H9 (cell line): ENCODE results near the gene KDM4C. TPM values are rescaled to one million over a fixed set of nuclear protein-coding genes. Genes with fewer than 3 reads are reported as not detected.

Experiments used
- DNase-seq: peaks from one replicate; pipeline ENCODE4 v3.0.0-alpha.2; 2017
- H2AFZ ChIP-seq: one replicate; pipeline ENCODE4 v1.6.1; 2013; ENCODE audit warnings: mild to moderate bottlenecking, low read length, control low read depth, moderate library complexity
- H2AK5ac ChIP-seq: 2 replicates; pipeline ENCODE4 v1.6.1; 2013; ENCODE audit warnings: low read length, control low read depth, mixed read lengths; ENCODE audit not compliant: insufficient read length
- H2BK120ac ChIP-seq: one replicate; pipeline ENCODE4 v1.6.1; 2013; ENCODE audit warnings: low read depth, mild to moderate bottlenecking, low read length, control low read depth, inconsistent platforms; ENCODE audit not compliant: poor library complexity, severe bottlenecking
- H2BK12ac ChIP-seq: 2 replicates; pipeline ENCODE4 v1.6.1; 2013; ENCODE audit warnings: low read length, control low read depth, mixed read lengths, low read depth; ENCODE audit not compliant: insufficient read length
- H2BK15ac ChIP-seq: 2 replicates; pipeline ENCODE4 v1.6.1; 2013; ENCODE audit warnings: low read depth, low read length, control low read depth
- H2BK20ac ChIP-seq: one replicate; pipeline ENCODE4 v1.6.1; 2013; ENCODE audit warnings: low read depth, mild to moderate bottlenecking, low read length, control low read depth, inconsistent platforms; ENCODE audit not compliant: poor library complexity, severe bottlenecking
- H2BK5ac ChIP-seq: 2 replicates; pipeline ENCODE4 v1.6.1; 2013; ENCODE audit warnings: low read length, control low read depth, mixed read lengths; ENCODE audit not compliant: insufficient read length
- H3K14ac ChIP-seq: 2 replicates; pipeline ENCODE4 v1.6.1; 2013; ENCODE audit warnings: low read length, control low read depth; ENCODE audit not compliant: insufficient read depth
- H3K18ac ChIP-seq: 2 replicates; pipeline ENCODE4 v1.6.1; 2013; ENCODE audit warnings: low read depth, mild to moderate bottlenecking, mixed read lengths, low read length, control low read depth; ENCODE audit not compliant: insufficient read length
- H3K23ac ChIP-seq: 2 replicates; pipeline ENCODE4 v1.6.1; 2013; ENCODE audit warnings: low read length, control low read depth, mixed read lengths, low read depth; ENCODE audit not compliant: insufficient read length
- H3K23me2 ChIP-seq: 2 replicates; pipeline ENCODE4 v1.6.1; 2013; ENCODE audit warnings: low read depth, mild to moderate bottlenecking, mixed read lengths, low read length, control low read depth; ENCODE audit not compliant: insufficient read length, poor library complexity, severe bottlenecking
- H3K27ac ChIP-seq: 2 replicates; pipeline ENCODE4 v1.5.1; 2013; ENCODE audit warnings: low read length, control low read depth, mixed read lengths, low read depth; ENCODE audit not compliant: insufficient read length
- H3K27me3 ChIP-seq: 2 replicates; pipeline ENCODE4 v1.6.1; 2013; ENCODE audit warnings: low read length, control low read depth, inconsistent platforms; ENCODE audit not compliant: insufficient read depth
- H3K4ac ChIP-seq: 2 replicates; pipeline ENCODE4 v1.6.1; 2013; ENCODE audit warnings: low read depth, mild to moderate bottlenecking, control low read depth, inconsistent platforms, low read length, moderate library complexity
- H3K4me1 ChIP-seq: 2 replicates; pipeline ENCODE4 v1.6.1; 2013; ENCODE audit warnings: low read length, control low read depth, inconsistent platforms; ENCODE audit not compliant: insufficient read depth
- H3K4me2 ChIP-seq: 2 replicates; pipeline ENCODE4 v1.6.1; 2013; ENCODE audit warnings: low read length, control low read depth, mixed read lengths; ENCODE audit not compliant: insufficient read length, insufficient read depth
- H3K56ac ChIP-seq: 2 replicates; pipeline ENCODE4 v1.6.1; 2013; ENCODE audit warnings: low read depth, mild to moderate bottlenecking, mixed read lengths, low read length, control low read depth; ENCODE audit not compliant: insufficient read length
- H3K79me1 ChIP-seq: 2 replicates; pipeline ENCODE4 v1.6.1; 2013; ENCODE audit warnings: low read depth, mild to moderate bottlenecking, moderate library complexity, low read length, control low read depth, inconsistent platforms; ENCODE audit not compliant: insufficient read depth, poor library complexity, severe bottlenecking
- H3K79me2 ChIP-seq: 2 replicates; pipeline ENCODE4 v1.6.1; 2013; ENCODE audit warnings: low read length, control low read depth, inconsistent platforms; ENCODE audit not compliant: insufficient read depth
- H3K9ac ChIP-seq: 2 replicates; pipeline ENCODE4 v1.6.1; 2013; ENCODE audit warnings: low read length, control low read depth, mixed read lengths; ENCODE audit not compliant: insufficient read length; ENCODE audit errors: extremely low read depth
- H3K9me3 ChIP-seq: one replicate; pipeline ENCODE4 v1.6.1; 2013; ENCODE audit warnings: low read depth, low read length, inconsistent platforms; ENCODE audit not compliant: control insufficient read depth
- H3T11ph ChIP-seq: one replicate; pipeline ENCODE4 v1.6.1; 2013; ENCODE audit warnings: mild to moderate bottlenecking, low read length, control low read depth, inconsistent platforms
- H4K20me1 ChIP-seq: one replicate; pipeline ENCODE4 v1.6.1; 2013; ENCODE audit not compliant: control insufficient read depth, insufficient read length, insufficient read depth
- H4K5ac ChIP-seq: 2 replicates; pipeline ENCODE4 v1.6.1; 2013; ENCODE audit warnings: low read depth, mild to moderate bottlenecking, mixed read lengths, low read length, control low read depth; ENCODE audit not compliant: insufficient read length
- H4K8ac ChIP-seq: replicated peaks from 2 replicates; pipeline ENCODE4 v1.6.1; 2013; ENCODE audit warnings: low read length, control low read depth, mixed read lengths, low read depth; ENCODE audit not compliant: insufficient read length
- H4K91ac ChIP-seq: 2 replicates; pipeline ENCODE4 v1.6.1; 2013; ENCODE audit warnings: low read depth, mild to moderate bottlenecking, moderate library complexity, mixed read lengths, low read length, control low read depth; ENCODE audit not compliant: insufficient read length
- H3K27ac Mint-ChIP-seq, 3 experiments: 2 replicates in 2 of 3; 3 replicates in 1 of 3; pipeline ENCODE4 v1.8.0; 2020 to 2021; ENCODE audit warnings: mixed read lengths in 3 of 3, mild to moderate bottlenecking in 1 of 3, moderate library complexity in 1 of 3
- H3K27me3 Mint-ChIP-seq: 2 replicates; pipeline ENCODE4 v1.8.0; 2021; ENCODE audit warnings: low read depth, mild to moderate bottlenecking, moderate library complexity, mixed read lengths
- H3K36me3 Mint-ChIP-seq, 3 experiments: 2 replicates in 2 of 3; 3 replicates in 1 of 3; pipeline ENCODE4 v1.8.0; 2020 to 2021; ENCODE audit warnings: low read depth in 3 of 3, mixed read lengths in 3 of 3; ENCODE audit not compliant: insufficient read depth in 1 of 3
- H3K4me1 Mint-ChIP-seq, 2 experiments: 2 replicates each; pipeline ENCODE4 v1.8.0; 2020; ENCODE audit warnings: mixed read lengths in 2 of 2
- H3K4me3 Mint-ChIP-seq, 2 experiments: 2 replicates in 1 of 2; 3 replicates in 1 of 2; pipeline ENCODE4 v1.8.0; 2020 to 2021; ENCODE audit warnings: mild to moderate bottlenecking in 2 of 2, mixed read lengths in 2 of 2, moderate library complexity in 1 of 2
- H3K9me3 Mint-ChIP-seq, 2 experiments: 2 replicates in 1 of 2; 3 replicates in 1 of 2; pipeline ENCODE4 v1.8.0; 2020; ENCODE audit warnings: mild to moderate bottlenecking in 2 of 2, mixed read lengths in 2 of 2, moderate library complexity in 1 of 2
- CTCF ChIP-seq: fragments of 200-600 bp; sonication (generic); conservative IDR thresholded peaks from 3 replicates; pipeline ENCODE4 v1.8.0; 2021; ENCODE audit warnings: antibody characterized with exemption, mild to moderate bottlenecking
- WGBS: extraction: QIAGEN DNeasy Blood & Tissue Kit; methylation state at CpG from one replicate; pipeline ENCODE4 v1.1.7; 2013; ENCODE audit warnings: missing lambda C conversion rate, low lambda C conversion rate, mixed read lengths; ENCODE audit not compliant: insufficient read length; ENCODE audit errors: extremely low coverage; 5-methylcytosine and 5-hydroxymethylcytosine counted together
- total RNA-seq: library from RNA; stranded (reverse); gene quantifications from 2 replicates; pipeline ENCODE4 v1.2.1, GENCODE V29; 2021

Gene KDM4C
- total RNA-seq, 1 experiment from 2014 or later = 24.0 TPM

DNA sequence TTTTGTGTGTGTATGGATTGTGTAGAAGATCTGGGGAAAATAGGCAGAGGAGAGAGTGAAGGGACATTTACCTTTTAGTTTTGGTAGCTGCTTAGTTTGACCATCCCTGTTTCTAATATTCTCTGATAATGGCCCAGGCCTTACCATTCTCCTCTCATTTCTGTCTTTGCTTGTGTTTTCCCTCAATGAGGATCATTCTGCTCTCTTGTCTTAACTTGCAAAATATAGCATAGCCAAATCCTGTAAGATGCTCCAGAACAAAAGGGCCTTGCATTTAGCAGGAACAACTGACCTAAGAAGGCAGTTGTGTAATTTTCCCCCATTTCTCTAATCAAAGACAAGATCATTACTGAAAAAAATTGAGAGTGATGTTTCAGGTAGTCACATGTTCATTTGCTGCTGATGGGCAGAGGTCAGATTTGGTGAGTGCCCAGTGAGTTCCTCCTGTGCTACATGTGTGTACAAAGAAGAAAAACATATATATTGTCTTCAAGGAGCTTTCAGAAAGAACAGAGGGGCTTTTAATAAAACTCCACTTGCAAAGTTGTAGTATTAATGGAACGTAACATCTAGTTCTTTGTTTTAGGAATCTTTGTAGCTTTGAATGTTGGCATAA is 139.5 kb downstream of the KDM4C start:
- no peak overlapping the region for H3T11ph ChIP-seq
- H3K27me3 Mint-ChIP-seq = no peaks in the 10 kb centered on the region
- no peak overlapping the region for H3K4me2 ChIP-seq
- DNase-seq = no peak
- peaks cover 2% of the 10 kb centered on the region for H3K79me1 ChIP-seq
- no peak overlapping the region for H4K8ac ChIP-seq
- H3K56ac ChIP-seq = no peak overlapping the region
- H3K27me3 ChIP-seq = no peaks in the 10 kb centered on the region
- H2AFZ ChIP-seq = no peak overlapping the region
- H3K9me3 Mint-ChIP-seq = no peaks in the 10 kb centered on the region
- no peak overlapping the region for H3K27ac ChIP-seq
- H3K79me2 ChIP-seq = no peaks in the 10 kb centered on the region
- H3K36me3 Mint-ChIP-seq = peaks cover 0 to 5% (median 4%) of the 10 kb centered on the region in 3 experiments; a peak in 2 of 7 replicates
- no peak overlapping the region for H2BK20ac ChIP-seq
- no peak overlapping the region for H3K4ac ChIP-seq
- no peaks in the 10 kb centered on the region for H4K20me1 ChIP-seq
- no peaks in the 10 kb centered on the region for H3K23me2 ChIP-seq
- peaks cover under 1% of the 10 kb centered on the region; the same call in 1 of the 2 replicates for H3K4me1 ChIP-seq
- H2BK120ac ChIP-seq = no peak overlapping the region
- H2AK5ac ChIP-seq = no peak overlapping the region
- no peak overlapping the region for H2BK5ac ChIP-seq
- H3K18ac ChIP-seq = no peak overlapping the region
- WGBS = no CpG with 5 or more reads among the region's 1 CpG
- H3K9me3 ChIP-seq = no peaks in the 10 kb centered on the region
- H4K5ac ChIP-seq = no peak overlapping the region
- peaks cover 8 to 11% of the 10 kb centered on the region in 2 experiments for H3K4me1 Mint-ChIP-seq
- H4K91ac ChIP-seq = no peak overlapping the region
- H3K4me3 Mint-ChIP-seq = no peak overlapping the region
- no peak overlapping the region for H2BK15ac ChIP-seq
- TF ChIP-seq CTCF = no peak
- H3K9ac ChIP-seq = no peak overlapping the region
- no peak overlapping the region for H3K23ac ChIP-seq
- no peak overlapping the region for H3K14ac ChIP-seq
- no peak overlapping the region for H2BK12ac ChIP-seq
- 0 out of 7 replicates have a peak overlapping the region, but pooled peaks of 1 of the 3 experiments have one; percentile 37 for H3K27ac Mint-ChIP-seq
